ENCODE results near the gene IL6R. TPM values are rescaled to one million over a fixed set of nuclear protein-coding genes. Genes with fewer than 3 reads are reported as not detected.

The IL6R gene
- total RNA-seq, 1 experiment from 2014 or later: 22.8 TPM

GRCh38 chr1:154434346-154435085 lies 29.4 kb downstream of the IL6R start:
- intact Hi-C loops (cut with micrococcal nuclease): no loop called here
- Mint-ChIP-seq H3K9me3 (ENCODE audit: unreplicated experiment) (no peaks in the 10 kb centered on the region), H3K4me3 (ENCODE audit: unreplicated experiment) (no peak overlapping the region), H3K27me3 (ENCODE audit: insufficient read depth, unreplicated experiment) (no peaks in the 10 kb centered on the region), H3K36me3 (ENCODE audit: insufficient read depth, unreplicated experiment) (peaks cover 90% of the 10 kb centered on the region), H3K4me1 (ENCODE audit: insufficient read depth, unreplicated experiment) (peaks cover 29% of the 10 kb centered on the region), H3K27ac (ENCODE audit: low read depth, unreplicated experiment) (peak overlapping the region; percentile 39)
- no TSS peak for BruUV-seq (replicated peaks)
- ChIA-PET CTCF (interaction anchor here (0.6 to 1.6 kb wide), 10 partner anchors 14 to 165 kb away, joined by 3 to 6 read pairs (median 3); no protein-coding TSS in a partner anchor), POLR2A (interaction anchor here (0.7 to 26.0 kb wide), 5 partner anchors 16 to 238 kb away, joined by 3 to 1077 read pairs (median 4); partner anchors contain the start of gene IL6R)
- no peak for TF ChIP-seq CTCF (IDR thresholded peaks at IDR 0.05; ENCODE audit: unreplicated experiment)
- no peak for DNase-seq (ENCODE audit: unreplicated experiment)

GRCh38 chr1:154435599-154436200 lies 30.6 kb downstream of the IL6R start:
- Mint-ChIP-seq H3K27ac (ENCODE audit: low read depth, unreplicated experiment) (peak overlapping the region; percentile 16), H3K4me3 (ENCODE audit: unreplicated experiment) (no peak overlapping the region), H3K4me1 (ENCODE audit: insufficient read depth, unreplicated experiment) (peaks cover 31% of the 10 kb centered on the region), H3K36me3 (ENCODE audit: insufficient read depth, unreplicated experiment) (peaks cover 90% of the 10 kb centered on the region), H3K27me3 (ENCODE audit: insufficient read depth, unreplicated experiment) (no peaks in the 10 kb centered on the region), H3K9me3 (ENCODE audit: unreplicated experiment) (no peaks in the 10 kb centered on the region)
- POLR2A ChIA-PET: interaction anchor here (0.6 to 26.0 kb wide), 3 partner anchors 23 to 191 kb away, joined by 3 to 1077 read pairs (median 3); partner anchors contain the start of gene IL6R
- no TSS peak for BruUV-seq (replicated peaks)
- intact Hi-C loops (cut with micrococcal nuclease): no loop called here
- TF ChIP-seq CTCF (IDR thresholded peaks at IDR 0.05; ENCODE audit: unreplicated experiment): no peak
- CTCF ChIA-PET: interaction anchor here (0.6 to 1.6 kb wide), 6 partner anchors 11 to 163 kb away, joined by 3 to 6 read pairs (median 3); no protein-coding TSS in a partner anchor
- no peak for DNase-seq (ENCODE audit: unreplicated experiment)

- POLR2A ChIA-PET: interaction anchor here (0.6 to 26.0 kb wide), 2 partner anchors 24 to 192 kb away, joined by 3 to 1077 read pairs; partner anchors contain the start of gene IL6R
- H3K36me3 Mint-ChIP-seq (ENCODE audit: insufficient read depth, unreplicated experiment): peaks cover 90% of the 10 kb centered on the region
- intact Hi-C loops (cut with micrococcal nuclease): no loop called here
- BruUV-seq (replicated peaks): no TSS peak
- H3K9me3 Mint-ChIP-seq (ENCODE audit: unreplicated experiment): no peaks in the 10 kb centered on the region
- no peak for TF ChIP-seq CTCF (IDR thresholded peaks at IDR 0.05; ENCODE audit: unreplicated experiment)
- no peak overlapping the region for H3K27ac Mint-ChIP-seq (ENCODE audit: low read depth, unreplicated experiment)
- H3K27me3 Mint-ChIP-seq (ENCODE audit: insufficient read depth, unreplicated experiment): no peaks in the 10 kb centered on the region
- no peak overlapping the region for H3K4me3 Mint-ChIP-seq (ENCODE audit: unreplicated experiment)
- peaks cover 29% of the 10 kb centered on the region for H3K4me1 Mint-ChIP-seq (ENCODE audit: insufficient read depth, unreplicated experiment)
- DNase-seq (ENCODE audit: unreplicated experiment): no peak
- CTCF ChIA-PET: interaction anchor here (0.6 to 1.3 kb wide), 3 partner anchors 10 to 1084 kb away, joined by 3 to 4 read pairs (median 3); no protein-coding TSS in a partner anchor
Observed at GRCh38 chr1:154436433-154436832, 31.3 kb downstream of the IL6R start.
